ENCODE measurements around the gene HJURP.

DNA sequence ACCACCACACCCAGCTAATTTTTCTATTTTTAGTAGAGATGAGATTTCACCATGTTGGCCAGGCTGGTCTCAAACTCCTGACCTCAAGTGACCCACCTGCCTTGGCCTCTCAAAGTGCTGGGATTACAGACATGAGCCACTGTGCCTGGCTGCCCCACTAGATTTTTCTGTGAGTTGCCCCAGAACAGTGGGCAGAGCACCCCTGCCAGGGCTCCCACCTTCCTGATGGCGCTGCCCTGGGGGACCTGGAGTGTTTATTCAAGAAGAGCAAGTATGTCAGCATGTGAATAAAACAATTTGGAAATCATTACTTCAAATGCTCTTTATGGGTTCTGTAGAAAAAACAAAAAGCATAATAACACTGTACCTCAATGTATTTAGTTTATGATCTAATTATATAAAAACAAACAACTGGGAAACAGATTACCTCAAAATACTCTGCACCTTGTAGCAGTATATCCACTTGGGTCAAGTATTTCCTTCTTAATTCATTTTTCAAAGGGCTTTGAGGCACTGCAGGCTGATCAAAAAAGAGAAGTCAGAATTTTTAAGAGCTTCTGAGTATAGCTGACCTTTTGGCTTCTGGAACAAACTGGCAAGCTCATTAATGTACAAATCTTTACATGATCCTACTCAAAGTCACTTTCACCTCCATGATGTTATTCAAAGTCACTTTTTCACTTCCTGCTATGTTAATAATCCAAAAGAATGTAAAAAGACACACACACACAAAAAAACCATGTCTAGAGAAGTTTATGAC is 8.9 kb downstream of the HJURP start:
- TF ChIP-seq, protein P1, sequence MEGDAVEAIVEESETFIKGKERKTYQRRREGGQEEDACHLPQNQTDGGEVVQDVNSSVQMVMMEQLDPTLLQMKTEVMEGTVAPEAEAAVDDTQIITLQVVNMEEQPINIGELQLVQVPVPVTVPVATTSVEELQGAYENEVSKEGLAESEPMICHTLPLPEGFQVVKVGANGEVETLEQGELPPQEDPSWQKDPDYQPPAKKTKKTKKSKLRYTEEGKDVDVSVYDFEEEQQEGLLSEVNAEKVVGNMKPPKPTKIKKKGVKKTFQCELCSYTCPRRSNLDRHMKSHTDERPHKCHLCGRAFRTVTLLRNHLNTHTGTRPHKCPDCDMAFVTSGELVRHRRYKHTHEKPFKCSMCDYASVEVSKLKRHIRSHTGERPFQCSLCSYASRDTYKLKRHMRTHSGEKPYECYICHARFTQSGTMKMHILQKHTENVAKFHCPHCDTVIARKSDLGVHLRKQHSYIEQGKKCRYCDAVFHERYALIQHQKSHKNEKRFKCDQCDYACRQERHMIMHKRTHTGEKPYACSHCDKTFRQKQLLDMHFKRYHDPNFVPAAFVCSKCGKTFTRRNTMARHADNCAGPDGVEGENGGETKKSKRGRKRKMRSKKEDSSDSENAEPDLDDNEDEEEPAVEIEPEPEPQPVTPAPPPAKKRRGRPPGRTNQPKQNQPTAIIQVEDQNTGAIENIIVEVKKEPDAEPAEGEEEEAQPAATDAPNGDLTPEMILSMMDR (optimal IDR thresholded peaks at IDR 0.05 in 1 of 3, IDR thresholded peaks at IDR 0.05 in 1 of 3, conservative IDR thresholded peaks at IDR 0.05 in 1 of 3; ENCODE audit: extremely low read depth in 1 of 3, insufficient read depth in 2 of 3, low read length in 3 of 3), result no peak
- TF ChIP-seq EZH2 (IDR thresholded peaks at IDR 0.05; ENCODE audit: low read length), result no peak

Measured in keratinocyte (primary cell).